ENCODE measurements around the gene MSRB3. TPM values are rescaled to one million over a fixed set of nuclear protein-coding genes. Genes with fewer than 3 reads are reported as not detected.

The MSRB3 gene
- total RNA-seq, 1 experiment from 2014 or later, result 0.55 TPM

DNA sequence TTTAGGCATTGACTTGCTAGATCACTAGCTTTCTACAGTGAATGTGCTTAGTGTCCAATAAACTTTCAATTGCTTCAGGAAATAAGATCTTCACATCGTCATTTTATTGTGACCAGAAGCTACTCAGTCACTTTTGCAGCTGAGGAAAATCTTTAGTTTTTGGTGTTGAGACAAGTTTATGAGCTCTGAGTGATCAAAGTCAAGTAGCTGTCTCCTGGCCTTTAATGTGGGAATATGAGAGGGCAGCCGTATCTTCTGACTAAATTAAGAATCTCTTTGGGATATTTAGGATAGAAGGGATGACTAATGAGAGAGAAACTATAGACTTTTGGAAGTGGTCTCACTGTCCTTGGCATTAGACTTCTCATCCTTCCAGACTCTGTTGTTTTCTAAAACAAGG is 21.6 kb downstream of the MSRB3 start:
- Histone ChIP-seq H2AFZ (no peak overlapping the region), H3K9me3 (ENCODE audit: insufficient read depth, low read depth) (no peaks in the 10 kb centered on the region), H3K27me3 (ENCODE audit: insufficient read depth, low read depth) (no peaks in the 10 kb centered on the region), H3K27ac (no peak overlapping the region), H3K4me2 (no peak overlapping the region), H3F3A (ENCODE audit: insufficient read depth, low read depth) (no peaks in the 10 kb centered on the region), H3K79me2 (ENCODE audit: low read depth) (no peaks in the 10 kb centered on the region), H3K4me3 (no peak overlapping the region), H3K4me1 (replicated peaks; ENCODE audit: insufficient read depth) (no peaks in the 10 kb centered on the region), H3K9me2 (ENCODE audit: insufficient read depth) (no peaks in the 10 kb centered on the region), H3K36me3 (ENCODE audit: low read depth) (no peaks in the 10 kb centered on the region), H4K20me1 (ENCODE audit: insufficient read depth) (no peaks in the 10 kb centered on the region)
- no peak for DNase-seq
- intact Hi-C loops (cut with micrococcal nuclease; ENCODE audit: unreplicated experiment), result no loop called here
- no TSS peak for BruUV-seq (replicated peaks)
- ChIA-PET POLR2A (ENCODE audit: unreplicated experiment) (no interaction called here), CTCF (no interaction called here)
- no peak for TF ChIP-seq EZH2 (IDR thresholded peaks at IDR 0.05; ENCODE audit: low read depth)
- TF ChIP-seq, protein P1, sequence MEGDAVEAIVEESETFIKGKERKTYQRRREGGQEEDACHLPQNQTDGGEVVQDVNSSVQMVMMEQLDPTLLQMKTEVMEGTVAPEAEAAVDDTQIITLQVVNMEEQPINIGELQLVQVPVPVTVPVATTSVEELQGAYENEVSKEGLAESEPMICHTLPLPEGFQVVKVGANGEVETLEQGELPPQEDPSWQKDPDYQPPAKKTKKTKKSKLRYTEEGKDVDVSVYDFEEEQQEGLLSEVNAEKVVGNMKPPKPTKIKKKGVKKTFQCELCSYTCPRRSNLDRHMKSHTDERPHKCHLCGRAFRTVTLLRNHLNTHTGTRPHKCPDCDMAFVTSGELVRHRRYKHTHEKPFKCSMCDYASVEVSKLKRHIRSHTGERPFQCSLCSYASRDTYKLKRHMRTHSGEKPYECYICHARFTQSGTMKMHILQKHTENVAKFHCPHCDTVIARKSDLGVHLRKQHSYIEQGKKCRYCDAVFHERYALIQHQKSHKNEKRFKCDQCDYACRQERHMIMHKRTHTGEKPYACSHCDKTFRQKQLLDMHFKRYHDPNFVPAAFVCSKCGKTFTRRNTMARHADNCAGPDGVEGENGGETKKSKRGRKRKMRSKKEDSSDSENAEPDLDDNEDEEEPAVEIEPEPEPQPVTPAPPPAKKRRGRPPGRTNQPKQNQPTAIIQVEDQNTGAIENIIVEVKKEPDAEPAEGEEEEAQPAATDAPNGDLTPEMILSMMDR (conservative IDR thresholded peaks at IDR 0.05), result no peak

DNA sequence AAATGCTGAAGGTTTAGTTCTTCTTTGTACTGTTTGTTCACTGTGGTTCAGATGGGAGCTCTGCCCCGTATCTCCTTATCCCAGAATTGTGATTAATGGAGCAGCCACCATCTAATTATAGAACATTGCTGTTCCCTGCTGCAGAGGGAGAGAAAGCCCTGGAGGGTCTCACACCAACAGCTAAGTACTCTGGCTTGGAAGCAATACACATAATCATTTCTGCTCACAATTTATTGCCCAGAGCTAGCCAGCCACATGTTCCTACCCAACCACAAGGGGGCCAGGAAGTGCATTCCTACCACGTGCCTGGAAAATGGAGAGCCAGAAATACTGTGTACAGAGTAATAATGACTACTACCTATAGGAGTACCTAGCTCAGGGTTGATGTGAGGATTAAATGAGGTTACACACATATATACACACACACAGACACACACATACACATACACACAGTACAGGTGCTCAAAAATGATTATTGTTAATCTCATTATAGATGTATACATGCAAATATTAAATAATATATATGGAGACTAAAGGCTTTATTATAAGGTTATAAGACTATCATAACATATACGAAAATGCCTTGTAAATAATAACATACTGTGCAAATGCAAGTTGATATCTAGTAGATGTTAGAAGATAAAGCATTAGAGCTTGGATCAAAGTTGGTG is 22.3 kb downstream of the MSRB3 start:
- CTCF ChIA-PET, result interaction anchor here (0.6 kb wide), 1 partner anchor 749 kb away, joined by 6 read pairs; no protein-coding TSS in a partner anchor
- no peak for TF ChIP-seq EZH2 (IDR thresholded peaks at IDR 0.05; ENCODE audit: low read depth)
- TF ChIP-seq, protein P1 (conservative IDR thresholded peaks at IDR 0.05), result peak; percentile 63
- Histone ChIP-seq H3K4me1 (replicated peaks; ENCODE audit: insufficient read depth) (no peaks in the 10 kb centered on the region), H3K79me2 (ENCODE audit: low read depth) (no peaks in the 10 kb centered on the region), H3K9me3 (ENCODE audit: insufficient read depth, low read depth) (no peaks in the 10 kb centered on the region), H2AFZ (no peak overlapping the region), H3K9me2 (ENCODE audit: insufficient read depth) (no peaks in the 10 kb centered on the region), H3K4me2 (no peak overlapping the region), H3F3A (ENCODE audit: insufficient read depth, low read depth) (no peaks in the 10 kb centered on the region), H3K27ac (no peak overlapping the region), H3K4me3 (no peak overlapping the region), H4K20me1 (ENCODE audit: insufficient read depth) (no peaks in the 10 kb centered on the region), H3K36me3 (ENCODE audit: low read depth) (no peaks in the 10 kb centered on the region), H3K27me3 (ENCODE audit: insufficient read depth, low read depth) (no peaks in the 10 kb centered on the region)
- POLR2A ChIA-PET (ENCODE audit: unreplicated experiment), result no interaction called here
- intact Hi-C loops (cut with micrococcal nuclease; ENCODE audit: unreplicated experiment), result loop anchor here (1.0 kb wide), 1 partner anchor 682 kb away; no protein-coding TSS in a partner anchor
- no TSS peak for BruUV-seq (replicated peaks)
- DNase-seq, result peak in 1 of 2 experiments; percentile 8

DNA sequence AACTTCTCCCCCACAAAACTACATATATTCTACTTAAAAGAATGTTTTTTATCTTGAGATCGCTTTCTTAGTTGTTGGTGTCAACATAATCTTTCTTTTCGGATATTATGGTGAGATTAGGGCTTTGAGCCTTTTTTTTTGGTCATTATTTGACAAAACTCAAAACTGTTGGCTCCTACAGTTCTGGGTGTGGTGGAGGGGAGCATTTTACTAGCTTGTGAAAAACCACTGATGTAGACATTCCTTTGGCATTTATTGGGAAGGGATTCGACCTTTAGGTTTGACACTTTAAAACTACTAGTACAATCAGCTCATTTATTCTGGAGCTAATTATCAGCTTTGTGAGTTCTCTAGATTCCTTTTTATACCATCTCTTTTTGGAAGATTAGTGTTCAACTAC is 24.4 kb downstream of the MSRB3 start:
- TF ChIP-seq EZH2 (IDR thresholded peaks at IDR 0.05; ENCODE audit: low read depth), result no peak
- TF ChIP-seq, protein P1 (conservative IDR thresholded peaks at IDR 0.05), result no peak
- Histone ChIP-seq H3K9me2 (ENCODE audit: insufficient read depth) (no peaks in the 10 kb centered on the region), H3K79me2 (ENCODE audit: low read depth) (no peaks in the 10 kb centered on the region), H4K20me1 (ENCODE audit: insufficient read depth) (no peaks in the 10 kb centered on the region), H3K4me1 (replicated peaks; ENCODE audit: insufficient read depth) (no peaks in the 10 kb centered on the region), H3K27ac (no peak overlapping the region), H3K36me3 (ENCODE audit: low read depth) (no peaks in the 10 kb centered on the region), H3K4me3 (no peak overlapping the region), H3K9me3 (ENCODE audit: insufficient read depth, low read depth) (no peaks in the 10 kb centered on the region), H3F3A (ENCODE audit: insufficient read depth, low read depth) (no peaks in the 10 kb centered on the region), H3K4me2 (no peak overlapping the region), H2AFZ (no peak overlapping the region), H3K27me3 (ENCODE audit: insufficient read depth, low read depth) (no peaks in the 10 kb centered on the region)
- ChIA-PET CTCF (interaction anchor here (0.7 kb wide), 1 partner anchor 526 kb away, joined by 5 read pairs; no protein-coding TSS in a partner anchor), POLR2A (ENCODE audit: unreplicated experiment) (no interaction called here)
- BruUV-seq (replicated peaks), result no TSS peak
- no peak for DNase-seq
- intact Hi-C loops (cut with micrococcal nuclease; ENCODE audit: unreplicated experiment), result no loop called here
